Measurements from ENCODE around the gene WDR48.

WDR48 gene

GRCh38 chr3:39142067-39142466, 90.3 kb downstream of the WDR48 start:
- no peak for DNase-seq

GRCh38 chr3:39143051-39143885, 91.5 kb downstream of the WDR48 start:
- DNase-seq = no peak

GRCh38 chr3:39144095-39144747, 92.4 kb downstream of the WDR48 start:
- DNase-seq = no peak

GRCh38 chr3:39144748-39145380, 93.0 kb downstream of the WDR48 start:
- DNase-seq = no peak

- DNase-seq = no peak
These were observed 94.3 kb downstream of the WDR48 start for GRCh38 chr3:39146083-39146501.
